ENCODE results near the gene SHOC2. TPM values are rescaled to one million over a fixed set of nuclear protein-coding genes. Genes with fewer than 3 reads are reported as not detected.

Gene SHOC2
- total and polyA plus RNA-seq, 7 donors: 20.0 to 45.8 (median 35.4) TPM

DNA sequence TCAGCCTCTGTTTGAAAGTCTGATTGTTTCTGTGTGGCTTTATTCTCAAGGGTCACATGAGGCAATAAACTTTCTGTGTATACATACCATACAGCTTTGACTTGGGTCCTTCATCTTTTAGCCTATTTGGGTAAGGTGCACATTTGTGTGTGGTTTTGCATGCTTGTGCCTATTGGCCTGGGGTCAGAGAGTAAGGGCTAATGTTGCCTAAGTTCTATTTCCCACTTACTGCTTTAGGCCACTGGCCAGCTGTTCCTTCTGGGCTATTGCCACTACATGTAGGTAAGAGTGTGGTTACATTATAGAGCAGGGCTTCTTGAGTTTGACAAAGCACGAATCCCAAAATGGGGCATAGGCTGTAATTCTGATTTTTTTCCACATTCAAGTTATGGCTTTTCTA lies 22.2 kb upstream of the SHOC2 start:
- ATAC-seq (no peak), DNase-seq (no peak)
- no peak overlapping the region for H3K27ac ChIP-seq
- H3K36me3 ChIP-seq (ENCODE audit: insufficient read depth in 1 of 2, low read depth in 1 of 2): peaks cover 3 to 76% of the 10 kb centered on the region in 2 donors
- intact Hi-C loops (cut with DNase I): loop anchor here (10.0 kb wide), 1 partner anchor 282 kb away; no protein-coding TSS in a partner anchor
- no peaks in the 10 kb centered on the region for H3K9me3 ChIP-seq
- no peaks in the 10 kb centered on the region for H3K27me3 ChIP-seq (ENCODE audit: insufficient read depth in 3 of 3, low read length in 2 of 3)
- TF ChIP-seq, protein P1, sequence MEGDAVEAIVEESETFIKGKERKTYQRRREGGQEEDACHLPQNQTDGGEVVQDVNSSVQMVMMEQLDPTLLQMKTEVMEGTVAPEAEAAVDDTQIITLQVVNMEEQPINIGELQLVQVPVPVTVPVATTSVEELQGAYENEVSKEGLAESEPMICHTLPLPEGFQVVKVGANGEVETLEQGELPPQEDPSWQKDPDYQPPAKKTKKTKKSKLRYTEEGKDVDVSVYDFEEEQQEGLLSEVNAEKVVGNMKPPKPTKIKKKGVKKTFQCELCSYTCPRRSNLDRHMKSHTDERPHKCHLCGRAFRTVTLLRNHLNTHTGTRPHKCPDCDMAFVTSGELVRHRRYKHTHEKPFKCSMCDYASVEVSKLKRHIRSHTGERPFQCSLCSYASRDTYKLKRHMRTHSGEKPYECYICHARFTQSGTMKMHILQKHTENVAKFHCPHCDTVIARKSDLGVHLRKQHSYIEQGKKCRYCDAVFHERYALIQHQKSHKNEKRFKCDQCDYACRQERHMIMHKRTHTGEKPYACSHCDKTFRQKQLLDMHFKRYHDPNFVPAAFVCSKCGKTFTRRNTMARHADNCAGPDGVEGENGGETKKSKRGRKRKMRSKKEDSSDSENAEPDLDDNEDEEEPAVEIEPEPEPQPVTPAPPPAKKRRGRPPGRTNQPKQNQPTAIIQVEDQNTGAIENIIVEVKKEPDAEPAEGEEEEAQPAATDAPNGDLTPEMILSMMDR (IDR thresholded peaks at IDR 0.05): no peak
- H3K4me1 ChIP-seq: no peaks in the 10 kb centered on the region
- H3K4me3 ChIP-seq: no peak overlapping the region
- WGBS, 3 donors: 82 to 91% (median 86%) methylated on average over 1 of the region's 1 CpG

DNA sequence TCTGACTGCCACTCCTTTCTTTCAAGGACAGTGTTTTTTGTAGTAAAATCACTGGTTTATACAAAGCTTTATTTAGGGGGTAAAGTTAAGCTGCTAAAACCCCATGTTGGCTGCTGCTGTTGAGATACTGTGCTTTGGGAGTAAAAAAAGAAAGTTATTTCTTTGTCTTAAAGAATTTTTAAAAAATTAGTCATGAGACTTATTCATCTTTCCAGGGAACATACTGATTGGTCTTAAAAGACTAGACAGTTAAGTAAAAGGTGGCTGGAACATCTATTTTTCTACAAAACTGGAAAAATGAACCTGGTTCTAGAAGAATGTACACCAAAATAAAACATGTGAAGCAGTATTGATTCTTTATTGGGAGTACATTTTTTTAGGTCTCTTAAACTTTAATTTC lies 21.0 kb upstream of the SHOC2 start:
- TF ChIP-seq, protein P1 (IDR thresholded peaks at IDR 0.05): no peak
- ATAC-seq (no peak), DNase-seq (no peak)
- intact Hi-C loops (cut with DNase I): loop anchor here (10.0 kb wide), 1 partner anchor 284 kb away; no protein-coding TSS in a partner anchor
- Histone ChIP-seq H3K36me3 (ENCODE audit: insufficient read depth in 1 of 2, low read depth in 1 of 2) (peaks cover 3 to 69% of the 10 kb centered on the region in 2 donors), H3K27me3 (ENCODE audit: insufficient read depth in 3 of 3, low read length in 2 of 3) (no peaks in the 10 kb centered on the region), H3K9me3 (no peaks in the 10 kb centered on the region), H3K4me1 (no peaks in the 10 kb centered on the region), H3K4me3 (no peak overlapping the region), H3K27ac (no peak overlapping the region)

DNA sequence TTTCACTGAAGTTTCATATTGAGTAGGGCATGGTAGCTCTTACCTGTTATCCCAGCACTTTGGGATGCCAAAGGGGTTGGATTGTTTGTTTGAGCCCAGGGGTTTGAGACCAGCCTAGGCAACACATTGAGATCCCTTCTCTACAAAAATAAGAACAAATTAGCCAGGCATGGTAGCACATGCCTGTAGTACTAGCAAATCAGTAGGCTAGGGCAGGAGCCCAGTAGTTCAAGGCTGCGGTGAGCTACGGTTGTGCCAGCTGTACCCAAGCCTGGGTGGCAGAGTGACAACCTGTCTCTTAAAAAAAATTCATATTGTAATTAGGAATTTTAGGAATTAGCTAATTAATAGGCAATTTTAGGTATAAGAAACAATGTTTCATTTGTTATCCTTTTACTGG lies 18.4 kb upstream of the SHOC2 start:
- 84 to 92% (median 88%) methylated on average over 2 of the region's 2 CpGs for WGBS, 3 donors
- intact Hi-C loops (cut with DNase I): no loop called here
- DNase-seq (no peak), ATAC-seq (no peak)
- Histone ChIP-seq H3K36me3 (ENCODE audit: insufficient read depth in 1 of 2, low read depth in 1 of 2) (peaks cover 3 to 51% of the 10 kb centered on the region in 2 donors), H3K27ac (no peak overlapping the region), H3K27me3 (ENCODE audit: insufficient read depth in 3 of 3, low read length in 2 of 3) (no peaks in the 10 kb centered on the region), H3K4me3 (no peak overlapping the region), H3K4me1 (no peaks in the 10 kb centered on the region), H3K9me3 (no peaks in the 10 kb centered on the region)
- TF ChIP-seq, protein P1 (IDR thresholded peaks at IDR 0.05): no peak

- H3K27me3 ChIP-seq (ENCODE audit: insufficient read depth in 3 of 3, low read length in 2 of 3): no peaks in the 10 kb centered on the region
- ATAC-seq (peak in 3 of 4 donors; percentile 46 to 69 (median 67)), DNase-seq (no peak)
- peaks cover under 1 to 39% of the 10 kb centered on the region in 2 donors for H3K36me3 ChIP-seq (ENCODE audit: insufficient read depth in 1 of 2, low read depth in 1 of 2)
- H3K27ac ChIP-seq: no peak overlapping the region
- intact Hi-C loops (cut with DNase I): no loop called here
- H3K9me3 ChIP-seq: no peaks in the 10 kb centered on the region
- no peak overlapping the region for H3K4me3 ChIP-seq
- H3K4me1 ChIP-seq: no peaks in the 10 kb centered on the region
- 70 to 78% (median 73%) methylated on average over 7 of the region's 7 CpGs for WGBS, 3 donors
- TF ChIP-seq, protein P1 (IDR thresholded peaks at IDR 0.05): no peak
These were observed 17.2 kb upstream of the SHOC2 start for GRCh38 chr10:110901954-110902819.
